Fibroblast of skin of scalp (primary cell): Measurements from ENCODE around the gene CACNG4.
A peak's percentile ranks its signal among the peaks of the same experiment; 100 is the strongest.
"Not testable (repeated sequence)": the region's sequence is repeated elsewhere in the genome, so short reads cannot be mapped to it uniquely, and the experiment has no call there.

Experiments
- DNase-seq: peaks from one replicate; pipeline ENCODE4 v3.0.0-alpha.2; 2013

The CACNG4 gene

DNA sequence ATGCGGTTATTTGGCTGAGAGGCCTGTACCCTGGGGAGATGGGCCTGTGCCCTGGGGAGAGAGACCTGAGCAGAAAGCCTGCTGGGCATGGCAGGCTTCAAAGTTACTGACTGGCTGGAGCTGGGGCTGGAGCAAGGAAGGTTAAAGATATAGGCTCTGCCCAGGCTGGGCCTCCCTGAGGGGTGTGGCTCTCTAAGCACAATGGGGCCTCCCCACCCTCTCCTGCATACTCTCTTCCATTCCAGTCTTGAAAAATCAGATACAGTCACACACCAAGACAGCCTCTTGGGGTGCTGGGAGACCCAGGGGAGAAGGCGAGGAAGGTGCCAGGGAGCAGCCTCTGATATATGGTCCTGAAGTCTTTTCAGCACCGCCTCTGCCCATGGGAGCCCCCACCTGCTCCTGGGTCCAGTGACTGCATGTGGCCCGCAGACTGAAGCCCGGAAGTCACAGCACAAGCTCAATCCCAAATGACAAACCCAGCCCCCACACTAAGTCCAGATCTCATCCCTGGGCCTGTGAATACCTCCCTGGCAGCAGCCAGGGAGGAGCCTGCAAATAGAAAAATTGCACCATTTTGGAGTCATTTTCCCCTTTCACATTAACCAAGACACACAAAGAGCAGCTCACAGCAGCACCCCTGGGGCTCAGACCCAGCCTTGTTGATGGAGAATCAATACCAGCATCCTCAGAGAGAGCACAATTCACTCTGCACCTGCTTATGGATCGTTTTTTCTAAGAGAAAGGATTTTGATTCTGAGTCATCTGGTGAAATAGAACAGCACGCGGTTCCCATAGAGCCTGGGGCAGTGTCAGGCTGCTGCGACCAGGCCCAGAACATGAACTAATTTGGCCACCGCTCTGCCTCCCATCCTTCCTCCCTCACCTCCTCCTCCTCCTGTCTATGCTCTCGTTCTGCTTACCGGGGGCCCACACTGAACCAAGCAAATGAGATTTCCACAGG, 54.2 kb downstream of the CACNG4 start:
- DNase-seq, result no peak

DNA sequence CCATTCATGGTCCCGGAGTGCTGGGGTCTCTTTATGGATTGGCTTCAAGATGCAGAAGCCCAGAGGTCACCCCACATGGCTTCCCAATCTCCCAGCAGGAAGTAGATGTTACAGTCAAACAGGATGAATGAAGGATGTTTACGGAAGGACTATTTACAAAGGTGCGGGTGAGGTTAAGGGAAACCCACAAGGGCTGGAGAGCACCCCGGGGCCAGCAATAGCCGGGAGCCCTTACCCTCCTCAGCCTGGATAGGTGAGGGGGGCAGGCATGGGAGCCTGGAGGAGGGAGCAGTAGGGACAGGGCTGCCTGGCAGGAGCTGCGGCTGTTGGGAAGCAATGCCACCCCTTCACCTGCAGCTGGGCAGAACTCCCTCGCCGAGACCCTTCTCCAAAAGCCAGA, 55.3 kb downstream of the CACNG4 start:
- no peak for DNase-seq

DNA sequence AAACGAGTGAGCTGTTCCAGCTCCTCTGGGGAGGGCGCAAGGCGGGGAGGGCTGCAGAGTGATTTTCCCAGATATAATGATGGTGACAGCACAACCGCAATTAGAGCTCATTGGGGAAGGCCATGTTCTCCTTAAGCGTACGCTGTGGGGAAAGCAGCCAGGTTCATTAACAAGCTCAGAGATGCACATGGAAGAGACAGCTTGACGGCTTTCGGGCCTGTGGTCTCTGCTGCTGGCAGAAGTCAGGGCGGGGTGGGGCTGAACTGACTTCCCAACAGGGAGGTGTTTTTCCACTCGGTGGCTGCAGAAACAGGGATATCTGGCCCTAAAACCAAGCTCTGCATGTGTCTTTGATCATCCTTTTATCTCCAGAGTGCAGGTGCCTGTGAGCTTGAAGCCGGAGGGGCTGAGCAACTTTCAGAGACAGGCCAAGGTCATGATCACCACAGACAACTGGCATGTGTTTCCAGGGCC, 55.8 kb downstream of the CACNG4 start:
- DNase-seq, result no peak

DNA sequence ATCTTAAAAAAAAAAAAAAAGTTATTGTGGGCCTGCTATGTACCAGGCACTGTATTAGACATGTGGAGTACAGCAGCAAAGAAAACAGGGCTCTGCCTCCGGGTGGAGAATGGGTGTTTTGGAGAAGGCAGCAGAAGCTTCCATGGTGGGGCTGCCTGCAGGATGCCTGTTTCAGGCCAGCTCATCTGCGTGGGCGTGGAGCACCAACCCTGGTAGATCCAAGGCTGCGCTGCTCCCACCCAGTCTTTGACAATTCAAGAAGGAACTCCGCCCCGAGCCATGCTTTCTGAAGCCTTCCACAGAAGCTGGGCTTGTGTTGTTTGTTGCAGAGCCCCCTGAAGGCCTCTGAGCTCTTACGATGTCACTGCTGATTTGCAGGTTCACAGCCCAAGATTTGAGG, 56.7 kb downstream of the CACNG4 start:
- DNase-seq, result no peak

DNA sequence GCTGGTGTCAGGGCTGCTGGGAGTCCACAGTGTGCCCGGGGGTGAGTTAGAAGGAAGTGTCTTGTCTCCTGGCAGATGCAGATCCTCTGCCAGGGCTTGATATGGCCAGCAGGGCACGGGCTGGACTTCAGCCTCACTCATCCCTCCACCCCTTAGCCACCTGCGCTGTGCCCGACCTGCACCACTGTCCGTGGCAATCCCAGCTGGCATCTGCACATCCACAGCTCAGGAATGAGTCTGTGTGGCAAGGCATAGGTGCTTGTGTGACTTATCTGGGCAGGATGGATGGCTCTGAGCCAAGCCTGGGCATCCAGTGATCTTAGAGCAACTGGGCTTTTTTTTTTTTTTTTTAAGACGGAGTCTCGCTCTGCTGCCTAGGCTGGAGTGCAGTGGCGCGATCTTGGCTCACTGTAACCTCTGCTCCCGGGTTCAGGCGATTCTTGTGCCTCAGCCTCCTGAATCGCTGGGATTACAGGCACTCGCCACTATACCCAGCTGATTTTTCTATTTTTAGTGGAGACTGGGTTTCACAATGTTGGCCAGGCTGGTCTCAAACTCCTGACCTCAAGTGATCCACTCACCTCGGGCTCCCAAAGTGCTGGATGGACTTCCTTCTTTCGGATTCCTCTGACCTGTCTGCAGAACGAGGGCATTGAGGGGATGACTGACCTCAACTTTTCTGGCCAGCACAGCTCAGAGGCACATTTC, 57.4 kb downstream of the CACNG4 start:
- no peak for DNase-seq

DNA sequence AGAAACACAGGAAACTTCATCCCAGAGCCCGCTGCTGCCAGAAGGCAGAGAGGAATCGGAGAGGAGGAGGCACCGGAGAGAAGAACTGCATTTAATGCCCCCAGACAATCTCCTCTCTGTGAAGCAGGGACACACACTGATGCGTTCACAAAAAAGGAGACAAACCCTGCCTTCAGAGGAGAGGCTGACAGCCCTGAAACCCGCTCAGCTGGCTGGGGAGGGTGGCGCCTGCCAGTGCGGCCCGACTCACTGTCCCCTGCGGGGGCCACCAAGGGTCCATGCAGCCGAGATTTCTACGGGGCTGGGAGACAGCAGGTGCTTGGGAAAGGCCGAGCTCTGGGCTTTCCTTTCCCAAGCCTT, 57.9 kb downstream of the CACNG4 start:
- DNase-seq, result no peak

DNA sequence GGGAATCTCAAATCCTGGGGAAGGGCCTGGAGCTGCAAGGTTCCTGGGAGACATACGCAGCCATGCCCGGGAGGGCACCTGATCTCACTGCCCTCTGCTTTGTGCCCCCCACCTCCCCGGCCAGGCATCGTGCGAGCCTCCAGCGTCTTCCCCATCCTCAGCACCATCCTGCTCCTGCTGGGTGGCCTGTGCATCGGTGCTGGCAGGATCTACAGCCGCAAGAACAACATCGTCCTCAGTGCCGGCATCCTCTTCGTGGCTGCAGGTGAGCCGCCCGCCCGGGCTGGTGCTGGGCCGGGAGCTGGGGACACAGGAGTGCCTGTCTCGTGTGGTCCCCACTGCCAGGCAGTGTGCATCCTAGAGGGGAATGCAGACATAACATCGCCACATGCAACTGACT, 60.2 kb downstream of the CACNG4 start:
- no peak for DNase-seq

DNA sequence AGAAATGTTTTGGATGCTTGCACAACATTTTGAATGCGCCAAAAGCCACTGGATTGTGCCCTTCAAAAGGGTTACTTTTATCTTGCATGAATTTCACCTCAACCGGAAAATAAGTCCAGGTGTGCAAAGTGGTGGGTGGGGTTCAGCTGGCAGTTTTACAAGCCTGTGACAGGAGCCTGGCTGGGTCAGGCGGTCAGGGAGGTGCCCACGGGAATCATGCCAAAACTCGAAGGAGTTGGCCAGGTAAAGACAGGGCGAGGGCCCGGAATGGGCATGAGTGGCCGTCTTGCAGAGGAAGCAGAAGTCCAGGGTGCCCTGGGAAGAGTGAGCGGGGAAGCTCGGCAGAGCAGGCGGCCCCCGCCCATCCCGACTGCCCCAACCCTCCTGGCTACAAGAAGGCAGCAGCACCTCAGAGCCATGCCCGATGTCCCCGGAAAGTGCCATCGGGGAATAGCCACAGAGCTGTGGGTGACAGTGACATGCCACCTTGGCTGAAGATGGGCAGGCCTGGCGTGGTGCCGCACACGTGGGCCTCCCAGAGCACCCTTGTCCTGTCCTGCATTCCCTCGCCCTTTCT, 60.8 kb downstream of the CACNG4 start:
- no peak for DNase-seq

DNA sequence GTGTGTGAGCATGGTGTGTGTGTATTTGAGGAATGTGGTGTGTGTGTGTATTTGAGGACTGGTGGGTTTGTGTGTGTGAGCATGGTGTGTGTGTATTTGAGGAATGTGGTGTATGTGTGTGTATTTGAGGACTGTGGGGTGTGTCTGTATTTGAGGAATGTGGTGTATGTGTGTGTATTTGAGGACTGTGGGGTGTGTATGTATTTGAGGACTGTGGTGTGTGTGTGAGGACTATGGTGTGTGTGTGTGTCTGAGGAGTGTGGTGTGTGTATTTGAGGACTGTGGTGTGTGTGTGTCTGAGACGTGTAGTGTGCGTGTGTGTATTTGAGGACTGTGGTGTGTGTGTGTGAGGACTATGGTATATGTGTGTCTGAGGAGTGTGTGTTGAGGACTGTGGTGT, 61.8 kb downstream of the CACNG4 start:
- DNase-seq, result peak; percentile 21

DNA sequence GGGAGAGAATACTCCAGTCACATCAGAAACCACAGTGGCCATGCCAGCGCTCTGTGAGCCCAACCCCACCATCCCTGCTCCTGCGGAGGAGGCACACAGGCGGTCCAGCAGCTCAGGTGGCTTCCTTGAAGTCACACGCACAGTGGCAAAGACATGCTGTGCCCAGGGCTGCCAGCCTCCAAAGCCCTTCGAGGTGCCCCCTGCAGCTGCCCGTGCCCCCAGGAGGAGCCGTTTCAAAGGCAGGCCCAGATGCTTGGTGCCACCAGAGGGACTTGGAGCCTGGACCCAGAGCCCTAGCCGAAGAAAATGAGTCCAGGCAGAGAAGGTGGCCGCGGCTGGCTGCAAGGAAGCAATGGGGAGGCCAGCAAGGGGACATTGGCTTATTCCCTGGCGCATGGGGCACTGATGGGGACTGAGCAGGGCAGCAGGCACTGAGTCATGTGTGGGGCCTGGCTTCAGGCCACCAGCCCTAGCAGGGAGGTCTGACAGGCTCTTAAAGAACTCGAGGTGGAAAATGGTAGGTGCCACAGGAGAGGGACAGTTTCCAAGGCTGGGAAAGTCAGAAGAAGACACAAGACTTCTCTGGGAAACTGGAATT, 62.6 kb downstream of the CACNG4 start:
- DNase-seq, result peak; percentile 3

DNA sequence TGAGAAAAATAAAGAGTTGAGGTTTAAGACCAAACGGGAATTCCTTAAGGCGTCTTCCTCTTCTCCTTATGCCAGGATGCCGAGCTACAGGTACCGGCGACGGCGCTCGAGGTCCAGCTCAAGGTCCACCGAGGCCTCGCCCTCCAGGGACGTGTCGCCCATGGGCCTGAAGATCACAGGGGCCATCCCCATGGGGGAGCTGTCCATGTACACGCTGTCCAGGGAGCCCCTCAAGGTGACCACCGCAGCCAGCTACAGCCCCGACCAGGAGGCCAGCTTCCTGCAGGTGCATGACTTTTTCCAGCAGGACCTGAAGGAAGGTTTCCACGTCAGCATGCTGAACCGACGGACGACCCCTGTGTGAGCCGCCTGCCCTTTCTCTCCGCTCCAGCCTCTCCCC, 66.1 kb downstream of the CACNG4 start:
- no peak for DNase-seq

DNA sequence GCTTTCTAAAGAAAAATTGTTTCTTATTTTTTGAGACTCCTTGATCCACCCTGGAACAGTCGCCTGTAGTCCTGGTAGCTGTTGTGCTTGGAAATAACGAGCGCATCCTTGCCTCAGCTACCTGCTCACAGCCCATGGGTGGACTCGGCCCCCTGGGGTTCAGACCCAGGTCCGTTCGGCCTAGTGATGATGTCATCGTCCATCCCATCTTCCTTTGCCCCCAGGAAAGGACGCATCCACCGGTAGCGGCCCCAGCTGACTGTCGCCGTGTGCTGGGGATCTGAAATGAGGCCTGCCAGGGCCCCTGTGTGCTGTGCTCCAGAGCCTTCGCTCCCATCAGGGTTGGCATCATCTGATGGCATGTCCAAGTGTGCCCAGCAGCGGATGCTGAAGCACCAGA, 67.9 kb downstream of the CACNG4 start:
- no peak for DNase-seq

DNA sequence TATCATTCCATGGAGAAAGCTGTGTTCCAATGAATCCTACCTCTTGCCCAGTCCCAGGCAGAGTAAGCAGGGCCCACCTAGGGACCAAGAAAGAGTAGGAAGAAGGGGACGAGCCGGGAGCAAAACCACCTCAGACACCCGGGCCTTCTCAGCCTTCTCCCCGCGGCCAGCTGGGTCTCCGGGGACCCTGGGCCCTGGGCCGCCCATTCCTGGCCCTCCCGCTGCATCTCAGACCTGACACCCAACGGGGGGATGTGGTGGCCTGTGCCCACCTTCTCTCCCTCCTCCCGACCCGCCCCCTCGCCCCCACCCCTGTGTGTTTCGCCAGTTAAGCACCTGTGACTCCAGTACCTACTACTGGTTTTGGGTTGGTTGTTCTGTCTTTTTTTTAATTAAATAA, 68.5 kb downstream of the CACNG4 start:
- no peak for DNase-seq

DNA sequence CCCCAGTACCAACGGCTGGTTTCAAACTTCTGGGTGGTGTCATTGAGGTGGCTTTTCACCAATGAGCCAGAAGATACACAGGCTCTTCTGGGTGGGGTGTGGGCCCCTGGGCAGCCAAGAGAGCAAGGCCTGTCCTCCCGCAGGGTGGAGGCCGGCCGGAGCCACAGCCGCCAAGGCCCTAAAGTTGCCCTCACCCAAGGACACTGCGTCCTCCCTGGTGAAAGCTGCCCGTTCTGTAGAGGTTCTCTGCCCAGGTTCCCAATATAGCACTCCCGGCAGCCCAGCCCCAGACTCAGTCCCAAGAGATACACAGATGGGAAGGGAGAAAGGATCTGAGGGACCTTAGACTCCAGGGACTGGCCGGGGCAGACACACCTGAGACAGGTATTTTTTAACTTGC, 69.1 kb downstream of the CACNG4 start:
- DNase-seq, result no peak

DNA sequence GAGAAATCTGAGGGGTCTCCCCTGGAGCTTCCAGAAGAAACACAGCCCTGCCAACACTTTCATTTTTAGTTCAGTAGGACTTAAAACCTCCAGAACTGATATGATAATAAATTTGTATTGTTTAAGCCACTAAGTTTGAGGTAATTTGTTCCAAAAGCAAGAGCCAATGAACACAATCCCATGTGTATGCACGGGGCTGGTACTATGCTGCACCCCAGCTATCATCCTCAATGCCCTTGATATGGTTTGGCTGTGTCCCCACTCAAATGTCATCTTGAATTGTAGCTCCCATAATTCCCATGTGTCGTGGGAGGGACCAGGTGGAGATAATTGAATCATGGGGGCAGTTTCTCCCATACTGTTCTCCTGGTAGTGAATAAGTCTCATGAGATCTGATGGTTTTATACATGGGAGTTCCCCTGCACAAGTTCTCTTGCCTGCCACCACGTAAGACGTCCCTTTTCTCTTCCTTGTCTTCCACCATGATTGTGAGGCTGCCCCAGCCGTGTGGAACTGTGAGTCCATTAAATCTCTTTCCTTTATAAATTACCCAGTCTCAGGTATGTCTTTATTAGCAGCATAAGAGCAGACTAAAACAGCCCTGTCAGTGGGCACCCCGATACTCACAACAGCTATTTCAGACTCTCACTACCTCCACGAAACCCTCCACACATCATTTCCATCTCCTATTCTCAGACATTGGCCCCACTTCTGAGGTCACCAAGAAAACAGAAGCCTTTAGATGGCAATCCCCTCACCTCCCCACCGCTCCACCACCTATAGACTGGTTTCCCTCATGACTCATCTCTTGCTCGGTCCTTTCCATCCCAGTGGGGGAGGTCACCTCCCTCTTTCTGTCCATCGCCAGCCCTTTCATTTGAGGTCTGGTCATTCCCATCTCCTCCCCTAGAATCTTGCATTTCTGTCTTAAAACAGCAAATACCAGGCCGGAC, 70.9 kb downstream of the CACNG4 start:
- no peak for DNase-seq

DNA sequence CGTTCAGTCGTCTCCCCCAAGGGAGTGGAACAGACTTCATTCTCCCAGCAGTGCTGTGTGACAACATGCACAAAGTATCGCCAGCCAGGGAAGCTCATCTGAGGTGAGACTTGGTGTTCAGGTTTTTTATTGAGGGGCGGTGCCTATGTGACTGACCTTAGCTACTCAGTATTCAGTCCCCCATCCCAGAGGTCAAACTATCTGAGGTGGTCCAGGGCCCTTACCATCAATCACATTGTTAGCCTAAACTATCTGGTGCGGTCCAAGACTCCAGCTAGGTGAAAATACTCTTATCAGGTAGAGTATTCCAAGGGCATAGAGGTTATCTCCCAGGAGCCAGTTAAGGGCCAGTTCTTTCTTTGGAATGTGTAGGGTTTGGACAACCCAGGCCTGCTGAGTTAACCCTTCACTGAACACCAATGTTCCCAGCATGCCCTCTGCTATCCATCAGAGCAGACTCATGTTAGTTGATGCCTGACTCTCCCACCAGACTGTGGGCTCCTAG, 74.4 kb downstream of the CACNG4 start:
- no peak for DNase-seq

DNA sequence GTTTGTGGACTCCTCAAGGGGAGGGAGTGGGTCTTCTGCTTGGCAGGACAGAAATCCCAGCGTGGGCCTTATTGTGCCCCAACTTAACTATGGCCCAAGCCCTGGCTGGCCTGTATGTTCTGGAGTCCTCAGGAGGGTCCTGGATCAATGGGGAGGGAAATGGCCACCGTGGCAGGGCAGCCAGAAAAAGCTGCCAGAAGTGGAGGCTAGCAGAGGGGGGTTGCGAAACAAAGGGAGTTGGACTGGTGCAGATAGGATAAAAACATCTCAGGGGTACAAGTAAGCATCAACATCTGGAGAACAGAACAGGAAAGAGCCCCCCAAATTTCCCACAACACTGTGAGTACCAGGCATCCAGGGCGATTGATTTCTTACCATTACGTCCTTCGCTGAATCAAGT, 76.1 kb downstream of the CACNG4 start:
- DNase-seq, result no peak

DNA sequence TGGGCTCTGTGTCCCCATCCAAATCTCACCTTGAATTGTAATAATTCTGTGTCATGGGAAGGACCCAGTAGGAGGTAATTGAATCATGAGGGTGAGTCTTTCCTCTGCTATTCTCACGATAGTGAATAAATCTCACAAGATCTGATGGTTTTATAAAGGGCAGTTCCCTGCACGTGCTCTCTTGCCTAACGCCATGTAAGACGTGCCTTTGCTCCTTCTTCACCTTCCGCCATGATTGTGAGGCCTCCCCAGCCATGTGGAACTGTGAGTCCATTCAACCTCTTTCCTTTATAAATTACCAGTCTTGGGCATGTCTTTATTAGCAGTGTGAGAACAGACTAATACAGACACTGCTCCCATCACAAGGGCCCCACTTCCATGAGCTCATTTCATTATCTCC, 76.6 kb downstream of the CACNG4 start:
- not testable (repeated sequence) for DNase-seq

DNA sequence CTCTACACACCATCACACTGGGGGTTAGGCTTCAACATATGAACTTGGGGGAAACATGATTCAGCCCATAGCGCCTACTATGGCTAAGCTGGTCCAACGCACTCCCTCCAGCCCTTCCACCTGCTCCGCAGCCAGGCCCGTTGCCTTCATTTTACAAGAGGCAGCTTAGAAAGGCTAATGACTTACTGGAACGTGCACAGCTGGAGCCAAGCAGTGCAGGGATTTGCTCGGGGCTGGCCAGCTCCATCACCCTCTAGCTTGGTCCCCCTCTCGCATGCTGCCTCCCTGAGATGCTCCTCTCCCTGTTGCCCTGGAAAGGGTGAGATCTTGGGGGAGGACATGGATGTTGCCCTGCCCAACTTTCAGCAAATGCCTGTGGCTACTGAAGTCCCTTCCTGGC, 77.0 kb downstream of the CACNG4 start:
- no peak for DNase-seq

DNA sequence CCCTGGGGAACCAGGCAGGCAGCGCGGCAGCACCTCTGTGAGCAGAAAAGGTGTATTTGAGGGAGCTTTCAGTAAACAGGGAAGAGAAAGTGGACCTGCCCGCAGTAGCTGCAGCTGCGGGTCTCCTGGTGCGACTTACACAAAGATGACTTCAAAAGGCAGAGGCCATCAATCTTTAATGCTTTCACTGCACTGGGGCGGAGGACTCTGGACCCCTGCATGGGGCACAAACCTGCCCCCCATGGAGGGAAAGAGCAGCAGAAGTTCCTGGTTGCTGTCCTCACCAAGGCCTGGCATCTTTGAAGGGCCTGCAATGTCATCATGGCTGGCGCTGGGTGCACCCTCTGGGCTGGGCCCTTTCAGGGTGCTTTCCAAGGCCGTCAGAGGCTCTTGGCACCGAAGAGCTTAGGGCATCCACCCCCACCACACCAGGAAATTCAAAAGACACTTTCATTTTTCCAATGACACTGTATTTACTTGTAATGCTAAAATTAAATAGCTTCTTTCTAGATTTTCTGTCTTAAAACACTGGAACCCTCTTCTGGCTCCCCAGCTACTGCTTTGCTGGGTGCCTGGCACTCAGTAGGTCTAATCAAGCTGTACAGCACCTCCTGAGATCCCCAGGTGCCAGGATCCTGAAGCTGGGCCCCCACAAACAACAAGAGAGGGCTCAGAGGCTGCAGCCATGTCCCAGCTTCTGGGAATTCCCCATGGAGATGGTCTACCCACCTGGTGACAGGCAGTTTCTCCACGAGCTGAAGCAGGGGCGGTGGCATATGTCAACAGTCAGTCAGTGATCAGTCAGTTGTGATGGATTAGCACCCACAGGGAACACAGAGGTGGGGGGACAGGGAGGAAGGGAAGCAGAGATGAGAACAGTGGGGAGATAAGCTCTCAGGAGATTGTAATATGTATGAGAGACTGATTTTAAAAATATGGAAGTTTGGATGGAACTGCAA, 77.7 kb downstream of the CACNG4 start:
- no peak for DNase-seq

DNA sequence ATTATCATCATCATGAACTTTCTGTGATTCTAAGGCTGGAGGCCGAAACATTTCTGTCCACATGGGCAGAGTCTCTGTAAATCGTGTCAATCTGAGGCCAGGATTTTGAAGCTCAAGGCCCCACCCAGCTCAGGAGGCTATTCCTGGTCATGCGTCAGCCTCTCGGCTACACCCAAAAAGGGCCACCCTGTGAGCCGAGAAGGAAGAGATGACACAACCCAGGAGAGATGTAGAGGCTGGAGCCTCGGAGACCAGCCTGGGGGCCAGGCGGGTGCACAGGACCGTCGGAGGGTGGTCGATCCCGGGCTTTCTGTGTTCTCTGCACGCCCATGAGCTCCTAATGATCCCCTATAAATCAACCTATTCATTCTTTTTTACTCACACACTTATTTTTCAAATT, 78.8 kb downstream of the CACNG4 start:
- DNase-seq, result no peak
